ENCODE measurements around the gene RNF157.
"Not testable (repeated sequence)": the region's sequence is repeated elsewhere in the genome, so short reads cannot be mapped to it uniquely, and the experiment has no call there.

DNA sequence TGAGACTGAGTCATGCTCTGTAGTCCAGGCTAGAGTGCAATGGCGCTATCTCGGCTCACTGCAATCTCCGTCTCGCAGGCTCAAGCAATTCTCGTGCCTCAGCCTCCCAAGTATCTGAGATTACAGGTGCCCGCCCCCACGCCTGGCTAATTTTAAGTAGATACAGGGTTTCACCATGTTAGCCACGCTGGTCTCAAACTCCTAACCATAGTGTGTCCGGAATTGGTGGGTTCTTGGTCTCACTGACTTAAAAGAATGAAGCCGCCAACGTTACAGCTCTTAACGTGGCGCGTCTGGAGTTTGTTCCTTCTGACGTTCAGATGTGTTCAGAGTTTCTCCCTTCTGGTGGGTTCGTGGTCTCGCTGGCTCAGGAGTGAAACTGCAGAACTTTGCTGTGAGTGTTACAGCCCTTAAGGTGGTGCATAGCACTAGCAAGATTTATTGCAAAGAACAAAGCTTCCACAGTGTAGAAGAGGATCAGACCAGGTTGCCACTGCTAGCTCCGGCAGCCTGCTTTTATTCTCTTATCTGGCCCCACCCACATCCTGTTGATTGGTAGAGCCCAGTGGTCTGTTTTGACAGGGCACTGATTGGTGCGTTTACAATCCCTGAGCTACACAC is 16.2 kb upstream of the RNF157 start:
- not testable (repeated sequence) for TF ChIP-seq EZH2 (IDR thresholded peaks at IDR 0.05); POLR2AphosphoS5 (IDR thresholded peaks at IDR 0.05; ENCODE audit: borderline replicate concordance, low read depth, low read length)
